Iris pigment epithelial cell (primary cell): ENCODE data around the gene GTPBP1.
A peak's percentile ranks its signal among the peaks of the same experiment; 100 is the strongest.

Source experiments
- DNase-seq: peaks from one replicate; pipeline ENCODE4 v3.0.0-alpha.2; 2011; ENCODE audit warnings: low read depth

Gene GTPBP1

DNA sequence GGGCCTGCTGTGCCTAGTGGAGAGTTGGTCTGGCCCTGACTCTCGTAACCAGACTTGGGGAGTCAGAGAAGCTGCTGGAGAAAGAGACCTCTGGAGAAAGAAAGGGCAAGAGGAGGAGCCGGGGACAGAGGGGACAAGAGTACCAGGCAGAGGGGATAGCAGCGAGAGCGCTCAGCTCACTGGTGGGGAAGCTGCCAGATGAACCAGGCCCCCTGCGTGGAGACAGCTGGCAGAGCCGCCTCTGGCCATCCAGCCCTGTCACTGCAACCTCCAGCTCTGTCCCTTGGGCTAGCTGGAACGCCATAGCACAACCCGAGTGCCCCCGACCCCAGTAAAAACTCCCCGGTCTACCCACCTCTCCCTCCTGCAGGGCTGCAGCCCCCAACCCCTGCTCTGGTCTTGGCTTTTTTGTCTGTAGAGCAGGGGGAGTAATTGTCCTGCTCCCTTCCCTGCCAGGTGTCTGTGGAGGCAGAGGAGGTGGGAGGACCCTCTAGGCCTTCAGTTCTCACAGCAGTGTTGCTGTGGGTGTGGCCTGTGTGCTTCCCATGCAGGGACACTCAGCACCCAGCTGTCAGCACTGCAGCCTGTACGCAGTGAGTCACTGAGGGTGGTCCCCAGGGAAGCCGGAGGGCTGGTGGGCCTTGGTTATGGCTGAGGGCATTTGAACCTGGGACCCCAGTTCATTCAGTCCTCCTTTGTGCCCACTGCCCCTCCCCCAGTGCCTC is 54.9 kb downstream of the GTPBP1 start:
- no peak for DNase-seq

DNA sequence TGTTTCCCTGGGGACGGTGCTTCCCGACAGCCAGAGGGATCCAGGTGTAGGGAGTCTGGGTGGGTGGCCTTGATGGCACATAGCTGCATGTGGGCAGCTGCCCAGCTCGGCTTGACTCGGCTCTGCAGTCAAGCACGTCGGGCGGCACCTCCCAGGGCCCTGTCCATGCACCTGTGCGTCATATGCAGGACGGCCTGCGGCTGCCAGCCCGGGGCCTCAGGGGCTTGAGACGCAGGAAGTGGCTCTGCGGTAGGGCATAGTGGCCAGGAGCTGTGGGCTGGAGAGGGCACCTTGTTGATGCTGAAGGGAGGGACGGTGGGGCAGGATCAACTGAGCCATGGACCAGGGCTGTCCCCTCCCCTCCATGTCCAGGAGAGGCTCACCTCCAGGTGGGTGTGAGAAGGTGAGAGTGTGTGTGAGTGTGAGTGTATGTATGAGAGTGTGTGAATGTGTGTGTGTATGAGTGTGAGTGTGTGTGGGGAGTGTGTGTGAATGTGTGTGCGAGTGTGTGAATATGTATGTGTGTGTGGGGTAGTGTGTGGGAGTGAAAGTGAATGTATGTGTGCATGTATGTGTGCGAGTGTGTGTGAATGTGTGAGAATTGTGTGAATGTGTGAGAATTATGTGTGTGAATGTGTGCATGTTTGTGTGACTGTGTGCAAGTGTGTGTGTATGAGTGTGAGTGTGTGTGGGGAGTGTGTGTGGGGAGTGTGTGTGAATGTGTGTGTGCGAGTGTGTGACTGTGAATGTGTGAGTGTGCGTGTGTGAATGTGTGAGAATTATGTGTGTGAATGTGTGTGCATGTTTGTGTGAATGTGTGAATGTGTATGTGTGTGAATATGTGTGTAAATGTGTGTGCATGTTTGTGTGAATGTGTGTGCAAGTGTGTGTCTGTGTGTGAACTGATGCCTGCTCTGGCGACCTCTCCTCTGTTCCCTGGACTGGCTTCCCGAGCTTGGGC is 55.7 kb downstream of the GTPBP1 start:
- no peak for DNase-seq

GRCh38 chr22:38762551-38762983 is 56.8 kb downstream of the GTPBP1 start:
- no peak for DNase-seq

- DNase-seq = peak; percentile 56
Observed at GRCh38 chr22:38766076-38766777, 60.5 kb downstream of the GTPBP1 start.

DNA sequence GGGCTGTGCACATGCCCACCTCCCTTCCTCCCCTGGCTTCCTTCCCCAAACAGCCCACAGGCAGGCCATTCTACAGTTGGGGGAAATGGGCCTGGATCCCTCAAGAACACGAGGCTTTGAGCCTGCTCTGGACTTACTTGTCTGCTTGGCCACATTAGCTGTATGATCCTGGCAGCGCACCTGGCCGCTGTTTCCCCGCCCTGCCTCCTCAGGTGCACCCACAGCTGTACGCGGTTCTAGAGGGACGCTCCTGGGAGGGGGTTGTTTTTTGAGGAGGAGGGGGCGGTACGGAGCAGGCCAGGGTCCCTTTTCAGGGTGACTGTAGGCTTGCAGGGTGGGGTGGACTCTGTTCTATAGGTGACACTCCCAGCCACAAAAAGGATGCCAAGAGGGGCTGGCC is 61.6 kb downstream of the GTPBP1 start:
- DNase-seq = no peak

DNA sequence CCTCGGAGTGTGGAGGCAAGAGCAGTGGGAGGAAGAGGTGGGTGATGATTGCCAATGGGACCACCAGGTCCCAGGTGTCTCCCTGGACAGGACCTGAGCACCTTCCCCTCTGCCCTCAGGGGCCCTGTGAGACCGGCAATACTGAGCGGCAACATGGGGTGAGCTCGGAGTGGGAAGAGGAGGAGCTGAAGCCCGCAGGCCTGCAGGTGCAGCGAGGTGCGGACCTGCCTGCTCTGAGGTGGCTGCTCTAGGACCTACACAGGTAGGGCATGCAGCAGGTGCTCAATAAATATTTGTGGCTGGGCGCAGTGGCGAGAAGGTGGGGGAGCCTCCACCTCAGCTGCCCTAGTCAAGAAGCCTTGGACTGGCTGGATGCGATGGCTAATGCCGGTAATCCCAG is 62.3 kb downstream of the GTPBP1 start:
- no peak for DNase-seq

GRCh38 chr22:38770257-38770949 is 64.7 kb downstream of the GTPBP1 start:
- no peak for DNase-seq

DNA sequence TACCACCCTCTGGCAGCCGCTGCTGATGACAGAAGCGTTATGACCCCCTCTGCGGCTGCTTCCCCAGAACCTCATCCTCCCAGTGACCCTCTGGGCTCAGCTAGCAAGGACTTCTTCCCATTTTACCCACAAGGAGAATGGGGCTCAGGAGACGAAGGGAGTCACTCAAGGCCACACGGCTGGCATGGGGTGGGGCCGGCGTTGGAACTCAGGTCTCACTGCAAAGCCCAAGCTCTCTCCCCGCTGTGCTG is 66.8 kb downstream of the GTPBP1 start:
- DNase-seq = no peak

- DNase-seq = no peak
Observed at GRCh38 chr22:38773363-38773946, 67.7 kb downstream of the GTPBP1 start.

- no peak for DNase-seq
Observed at GRCh38 chr22:38774496-38775166, 68.9 kb downstream of the GTPBP1 start.

GRCh38 chr22:38775656-38776055 is 69.9 kb downstream of the GTPBP1 start:
- DNase-seq = no peak

DNA sequence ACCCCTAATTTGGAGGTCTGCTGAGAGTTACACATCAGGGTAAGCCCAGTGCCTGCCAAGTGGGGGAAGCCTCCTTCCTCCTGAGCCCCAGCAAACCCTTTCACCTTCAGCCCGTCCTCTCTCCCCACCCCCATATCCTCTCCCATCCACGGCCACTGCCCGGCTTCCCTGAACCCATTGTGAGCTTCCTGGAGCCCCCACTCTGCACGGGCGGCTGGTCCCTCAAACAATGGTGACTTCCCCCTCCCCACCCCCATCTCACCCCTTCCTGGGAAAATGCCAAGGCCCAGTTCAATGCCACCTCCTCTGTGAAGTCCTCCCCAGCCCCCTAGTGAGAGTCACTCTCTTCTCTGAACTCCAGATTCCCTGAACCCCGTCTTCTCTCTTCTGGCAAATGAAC is 70.3 kb downstream of the GTPBP1 start:
- no peak for DNase-seq

DNA sequence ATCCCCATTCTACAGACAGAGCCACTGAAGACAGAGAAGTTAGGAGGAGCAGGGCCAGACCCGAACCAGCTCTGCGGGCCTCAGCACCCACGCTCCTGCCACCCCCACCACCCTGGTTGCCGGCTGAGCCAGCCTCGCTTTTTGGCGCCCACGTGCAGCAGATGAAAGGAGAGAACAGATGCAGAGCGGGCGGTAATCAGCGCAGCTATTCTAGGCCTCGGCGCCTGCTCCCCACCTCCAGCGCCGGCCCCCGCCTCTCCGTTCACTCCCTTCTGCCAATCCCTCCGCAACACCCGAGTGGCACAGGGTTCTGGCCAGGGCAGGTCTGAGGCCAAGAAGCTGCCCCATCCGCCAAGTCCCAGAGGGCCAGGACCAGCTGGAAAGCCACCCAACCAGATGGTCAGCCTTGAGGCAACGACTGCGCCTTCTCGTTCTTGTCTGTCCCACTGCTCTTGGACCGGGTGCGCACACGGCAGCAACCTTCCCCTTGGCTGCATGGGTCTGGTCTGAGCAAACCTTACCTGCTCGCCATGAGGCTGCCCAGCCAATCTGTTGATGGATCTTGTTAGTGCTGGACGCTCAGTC is 71.4 kb downstream of the GTPBP1 start:
- no peak for DNase-seq

- DNase-seq = no peak
Observed at GRCh38 chr22:38781033-38781432, 75.3 kb downstream of the GTPBP1 start.

DNA sequence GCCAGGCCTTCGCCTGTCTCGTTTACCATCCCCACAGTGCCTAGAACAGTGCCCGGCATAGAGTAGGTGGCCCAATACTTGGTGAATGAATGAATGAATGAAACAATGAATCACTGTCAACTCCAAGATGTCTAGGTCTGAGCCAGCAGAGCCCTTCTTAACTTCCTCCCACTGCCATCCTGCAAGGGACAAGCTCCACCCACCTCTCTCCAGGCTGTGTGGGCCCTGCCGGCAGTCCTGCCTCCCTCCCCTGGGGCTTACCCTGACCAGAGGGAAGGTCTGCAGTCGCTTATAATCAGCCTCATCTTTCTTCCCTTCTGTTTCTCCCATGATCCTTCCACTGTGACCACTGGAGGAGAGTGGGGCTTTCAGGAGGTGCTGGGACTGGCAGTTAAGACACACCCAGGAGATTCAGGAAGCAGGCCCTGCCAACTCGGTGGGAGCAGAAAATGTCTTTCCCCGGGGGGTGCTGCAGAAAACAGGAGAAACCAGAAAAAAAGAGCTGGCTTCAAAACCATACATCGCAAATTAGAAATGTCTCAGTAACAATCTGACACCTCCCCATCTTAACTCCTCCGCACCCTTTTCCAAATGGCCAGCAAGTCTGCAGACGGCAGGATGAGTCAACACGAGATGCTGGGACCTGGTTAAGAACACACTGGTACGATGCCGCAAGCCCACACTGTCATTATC is 76.8 kb downstream of the GTPBP1 start:
- DNase-seq = peak; percentile 16
